T-helper 17 cell (primary cell): Measurements from ENCODE around the gene FOXD2. TPM values are rescaled to one million over a fixed set of nuclear protein-coding genes. Genes with fewer than 3 reads are reported as not detected.

ENCODE experiments used
- ATAC-seq: fragments of 150-1000 bp; cut with Tn5 transposase; 2 replicates; pipeline ENCODE4 v1.10.0; 2021; ENCODE audit warnings: mild to moderate bottlenecking, moderate library complexity
- DNase-seq, 3 donors: peaks; one replicate each; pipeline versions ENCODE4 v3.0.0 to v3.0.0-alpha.2; 2020 to 2021
- H3K9me3 ChIP-seq: one replicate; pipeline ENCODE4 v1.7.0; 2013; ENCODE audit warnings: low read length, mild to moderate bottlenecking; ENCODE audit not compliant: control insufficient read depth, poor library complexity, severe bottlenecking
- H3K27ac Mint-ChIP-seq: one replicate; pipeline ENCODE4 v1.8.0; 2022; ENCODE audit warnings: mild to moderate bottlenecking, moderate library complexity, mixed read lengths
- H3K27me3 Mint-ChIP-seq: one replicate; pipeline ENCODE4 v1.8.0; 2022; ENCODE audit warnings: mixed read lengths
- H3K36me3 Mint-ChIP-seq: one replicate; pipeline ENCODE4 v1.8.0; 2022; ENCODE audit warnings: low read depth, mixed read lengths
- H3K4me1 Mint-ChIP-seq: one replicate; pipeline ENCODE4 v1.8.0; 2022; ENCODE audit warnings: mild to moderate bottlenecking, mixed read lengths
- H3K4me3 Mint-ChIP-seq: one replicate; pipeline ENCODE4 v1.8.0; 2022; ENCODE audit warnings: mild to moderate bottlenecking, moderate library complexity, mixed read lengths
- total RNA-seq, 4 donors: library from RNA in 2 of 4; stranded (reverse) in 2 of 4; gene quantifications; one replicate each; pipeline ENCODE4 v1.2.3 and lab custom pipeline; 2022 to 2026

The FOXD2 gene
- total RNA-seq, 2 donors from 2014 or later: 0.37 to 0.44 TPM

DNA sequence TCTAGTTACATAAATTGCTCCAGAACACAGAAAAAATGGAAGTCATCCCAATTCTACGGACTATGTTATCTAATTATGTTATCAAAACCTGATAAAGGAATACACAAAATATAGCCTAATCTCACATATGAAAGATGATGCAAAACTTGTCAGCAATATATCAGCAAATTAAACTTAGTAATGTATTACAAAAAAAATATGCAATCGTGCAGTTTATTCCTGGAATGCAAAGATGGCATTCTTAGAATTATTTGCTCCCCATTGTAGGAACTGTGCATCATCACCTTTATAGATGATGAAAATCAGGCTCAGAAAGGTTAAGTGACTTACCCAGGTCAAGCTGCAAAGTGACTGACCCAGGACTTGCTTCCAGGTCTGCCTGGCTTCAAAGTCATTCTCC is 14.0 kb upstream of the FOXD2 start:
- DNase-seq: no peak
- peaks cover 13% of the 10 kb centered on the region for H3K27me3 Mint-ChIP-seq
- peaks cover 7% of the 10 kb centered on the region for H3K36me3 Mint-ChIP-seq

DNA sequence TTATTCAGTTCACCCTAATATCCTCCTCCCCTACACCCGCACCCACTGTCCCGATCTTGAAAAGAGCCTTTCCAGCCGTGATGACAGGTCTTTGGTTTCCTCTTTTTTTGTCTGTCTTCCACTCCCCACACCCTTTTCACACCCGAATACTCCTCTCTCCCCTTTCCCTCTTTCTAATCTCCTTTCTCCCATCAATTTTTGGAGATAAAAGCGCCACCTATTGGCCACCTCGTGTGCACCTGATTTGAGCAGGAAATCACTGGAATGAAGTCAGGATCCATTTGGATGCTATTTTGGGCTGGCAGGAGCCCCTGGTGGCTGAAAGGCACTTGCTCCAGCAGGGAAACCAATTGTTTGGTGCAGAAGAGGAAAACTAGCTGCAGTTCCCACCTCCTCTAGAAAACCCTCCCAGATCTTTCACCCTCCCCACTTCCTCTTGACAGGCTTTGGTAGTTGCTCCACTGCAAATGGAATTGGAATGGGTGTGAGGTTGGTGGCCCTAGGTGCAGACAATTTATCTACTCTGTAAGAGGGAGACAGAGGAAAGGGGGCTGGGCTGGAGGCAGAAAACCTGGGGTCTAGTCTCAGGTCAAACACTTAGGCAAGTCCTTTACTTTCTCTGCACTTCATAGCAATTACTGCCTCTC is 13.4 kb upstream of the FOXD2 start:
- H3K4me3 Mint-ChIP-seq: no peak overlapping the region
- H3K27me3 Mint-ChIP-seq: peaks cover 10% of the 10 kb centered on the region
- H3K9me3 ChIP-seq: no peaks in the 10 kb centered on the region
- ATAC-seq (no peak), DNase-seq (no peak)
- H3K4me1 Mint-ChIP-seq: peaks cover 7% of the 10 kb centered on the region
- H3K27ac Mint-ChIP-seq: no peak overlapping the region
- H3K36me3 Mint-ChIP-seq: peaks cover 7% of the 10 kb centered on the region

More for the DNA sequence above, 14.0 kb upstream of the FOXD2 start:
- no peak overlapping the region for H3K27ac Mint-ChIP-seq
- no peak for ATAC-seq
- no peak overlapping the region for H3K4me3 Mint-ChIP-seq
- no peaks in the 10 kb centered on the region for H3K9me3 ChIP-seq
- H3K4me1 Mint-ChIP-seq: peaks cover 7% of the 10 kb centered on the region

DNA sequence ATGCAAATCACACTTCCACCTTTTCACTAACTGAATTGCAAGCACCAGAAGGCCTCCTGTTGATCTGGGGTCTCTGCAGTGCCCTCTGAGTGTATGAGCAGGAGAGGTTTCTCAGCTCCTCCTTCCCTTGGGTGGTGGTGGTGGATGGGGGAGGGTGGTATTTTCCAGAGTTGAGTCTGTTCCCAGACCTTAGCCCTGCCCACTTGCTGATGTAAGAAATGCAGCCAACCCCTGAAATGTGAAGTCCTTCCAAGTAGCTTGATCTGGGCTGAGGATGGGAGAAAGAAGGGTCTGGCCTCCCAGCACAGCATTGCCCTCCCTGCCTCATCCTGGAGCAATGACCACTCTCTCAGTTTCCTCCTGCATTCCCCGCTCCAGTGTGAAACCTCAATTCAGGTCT is 6.3 kb upstream of the FOXD2 start:
- no peaks in the 10 kb centered on the region for H3K27me3 Mint-ChIP-seq
- H3K36me3 Mint-ChIP-seq: peaks cover 7% of the 10 kb centered on the region
- no peak overlapping the region for H3K4me3 Mint-ChIP-seq
- H3K9me3 ChIP-seq: no peaks in the 10 kb centered on the region
- peaks cover 37% of the 10 kb centered on the region for H3K4me1 Mint-ChIP-seq
- ATAC-seq (no peak), DNase-seq (no peak)
- H3K27ac Mint-ChIP-seq: no peak overlapping the region

DNA sequence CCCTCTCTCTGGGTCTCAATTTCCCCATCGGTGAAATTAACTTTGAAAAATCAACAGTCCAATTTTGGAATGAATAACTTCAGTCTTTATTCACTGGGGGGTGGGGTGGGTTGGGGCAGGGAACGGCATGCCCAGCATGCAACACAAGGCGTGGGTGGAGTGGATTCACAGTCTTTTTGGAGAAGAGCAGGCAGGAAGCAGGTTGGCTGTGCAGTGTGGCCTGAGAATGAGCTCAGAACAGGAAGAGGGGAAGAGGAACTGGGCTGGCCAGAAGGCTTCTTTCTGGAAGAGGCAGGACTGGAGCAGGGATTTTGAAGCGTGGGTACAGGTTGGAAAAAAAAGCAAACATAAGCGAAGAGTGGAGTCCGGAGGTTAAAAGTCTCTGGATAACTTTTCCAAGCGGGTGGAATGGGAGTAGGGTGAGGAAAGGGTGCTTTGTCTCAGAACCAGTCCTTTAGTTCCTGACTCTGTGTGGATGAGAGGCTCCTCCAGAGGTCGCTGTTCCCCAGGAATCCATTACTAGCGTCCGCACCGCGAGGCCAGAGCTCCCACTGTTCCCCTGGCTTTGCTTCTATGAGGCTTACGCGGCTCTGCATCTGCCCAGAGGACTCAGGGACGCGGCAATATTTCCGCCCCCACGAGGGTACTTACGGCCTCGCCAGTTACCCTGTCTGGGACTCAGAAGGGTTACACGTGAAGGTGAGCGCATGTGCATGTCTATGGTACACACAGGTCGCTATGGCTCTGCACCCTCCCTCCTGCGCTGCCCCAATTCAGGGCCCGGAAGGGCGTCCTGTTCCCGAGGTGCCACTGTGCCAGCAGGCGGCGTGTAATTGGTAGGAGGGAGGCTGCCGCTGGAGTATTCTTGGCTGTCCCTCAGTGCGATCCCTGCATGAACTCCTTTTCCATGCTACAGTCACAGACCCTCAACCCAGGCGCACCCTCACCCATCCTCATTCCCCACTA is 5.5 kb upstream of the FOXD2 start:
- peak; percentile 55 for ATAC-seq
- H3K9me3 ChIP-seq: no peaks in the 10 kb centered on the region
- H3K27ac Mint-ChIP-seq: no peak overlapping the region
- peaks cover 38% of the 10 kb centered on the region for H3K4me1 Mint-ChIP-seq
- H3K4me3 Mint-ChIP-seq: peak overlapping the region; percentile 65
- H3K27me3 Mint-ChIP-seq: no peaks in the 10 kb centered on the region
- DNase-seq: peak; percentile 37 to 49 (median 47)
- H3K36me3 Mint-ChIP-seq: peaks cover 4% of the 10 kb centered on the region

DNA sequence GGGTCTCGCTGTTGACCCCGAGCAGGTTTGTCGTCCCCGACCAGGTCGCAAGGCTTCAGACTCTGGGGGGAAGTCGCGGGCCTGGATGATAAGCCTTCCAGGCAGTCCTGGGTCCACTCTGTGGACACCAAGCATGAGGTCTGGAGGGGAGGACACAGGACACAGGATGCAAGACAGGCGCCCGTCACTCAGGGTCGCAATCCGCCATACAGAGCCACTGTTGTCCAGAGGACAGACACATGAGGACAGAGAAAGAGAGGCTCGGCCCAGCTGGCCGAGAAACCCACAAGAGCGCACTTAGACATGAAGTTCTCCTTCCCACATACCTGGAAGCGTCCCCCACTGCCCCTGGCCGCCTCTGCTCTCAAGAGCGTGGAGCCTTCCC is 4.8 kb upstream of the FOXD2 start:
- H3K36me3 Mint-ChIP-seq: peaks cover 2% of the 10 kb centered on the region
- H3K4me1 Mint-ChIP-seq: peaks cover 38% of the 10 kb centered on the region
- H3K9me3 ChIP-seq: no peaks in the 10 kb centered on the region
- DNase-seq: no peak
- no peak overlapping the region for H3K27ac Mint-ChIP-seq
- H3K27me3 Mint-ChIP-seq: no peaks in the 10 kb centered on the region
- no peak for ATAC-seq
- H3K4me3 Mint-ChIP-seq: peak overlapping the region; percentile 72

DNA sequence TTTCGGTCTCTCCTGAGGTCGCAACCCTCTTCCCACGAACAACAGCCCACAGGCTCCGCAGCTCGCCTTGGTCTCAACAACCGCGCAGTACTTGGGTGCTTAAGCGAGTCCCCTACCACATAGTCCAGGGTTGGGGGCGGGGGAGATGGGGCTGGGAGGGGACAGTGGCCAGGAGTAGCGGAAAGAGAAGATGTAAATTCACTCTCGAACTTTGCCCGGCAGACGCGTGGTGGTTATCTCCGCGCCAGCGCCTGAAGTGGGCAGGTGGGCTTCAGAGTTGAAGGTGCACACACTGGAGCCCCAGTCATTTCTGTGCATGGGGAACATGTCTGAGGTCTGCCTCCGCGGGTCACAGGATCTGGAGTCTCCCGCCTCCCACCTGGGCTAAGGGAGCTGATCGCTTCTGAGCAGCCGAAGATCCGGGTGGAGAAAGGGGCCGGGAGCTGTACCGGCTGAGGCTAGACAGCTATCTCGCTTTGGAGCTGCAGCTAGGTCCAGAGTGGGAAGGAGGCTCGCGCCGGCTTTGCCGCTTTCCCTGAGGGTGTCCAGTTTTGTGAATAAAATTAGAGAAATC is 4.3 kb upstream of the FOXD2 start:
- Mint-ChIP-seq H3K4me1 (peaks cover 38% of the 10 kb centered on the region), H3K27me3 (no peaks in the 10 kb centered on the region), H3K36me3 (peaks cover 2% of the 10 kb centered on the region), H3K27ac (no peak overlapping the region), H3K4me3 (peak overlapping the region; percentile 72)
- no peak for ATAC-seq
- DNase-seq: no peak
- no peaks in the 10 kb centered on the region for H3K9me3 ChIP-seq

DNA sequence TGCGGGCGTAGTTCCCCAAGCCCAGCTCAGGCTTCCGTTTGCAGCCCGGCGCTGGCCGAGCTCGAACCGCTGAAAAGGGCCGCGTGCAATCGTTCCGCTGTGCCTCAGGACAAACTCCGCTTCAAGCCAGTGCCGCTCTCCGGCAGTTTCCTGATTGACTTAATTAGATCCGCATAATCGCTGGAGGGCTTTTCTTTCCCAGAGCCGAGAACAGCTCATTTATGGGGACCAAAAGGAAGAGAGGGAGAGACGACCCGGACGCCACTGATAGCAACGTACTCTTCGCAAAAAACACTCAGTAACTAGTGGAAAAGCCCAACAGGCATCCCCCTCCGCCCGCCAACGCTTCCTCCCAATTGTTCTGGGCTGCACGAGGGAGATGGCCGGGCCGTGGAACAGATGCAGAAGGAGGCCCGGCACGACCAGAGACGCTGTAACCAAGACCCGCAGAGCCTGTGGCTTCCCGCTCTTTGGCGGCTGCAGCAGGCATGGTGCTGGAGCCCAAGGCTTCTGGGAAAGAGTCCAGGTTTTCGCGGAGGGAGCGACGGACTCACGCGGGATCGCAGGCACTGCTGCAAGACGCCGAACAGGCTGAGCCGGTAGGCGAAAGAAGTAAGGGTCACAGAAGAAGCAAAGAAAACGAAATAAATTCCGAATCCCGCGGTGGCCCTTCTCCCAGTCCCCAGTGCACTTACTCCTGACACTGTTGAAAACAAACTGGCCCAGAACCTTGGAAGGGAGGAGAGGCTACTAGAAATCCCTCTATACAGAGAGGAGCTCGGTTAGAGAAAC is 3.6 kb upstream of the FOXD2 start:
- Mint-ChIP-seq H3K4me1 (peaks cover 36% of the 10 kb centered on the region), H3K27ac (no peak overlapping the region), H3K27me3 (no peaks in the 10 kb centered on the region), H3K36me3 (peaks cover 2% of the 10 kb centered on the region), H3K4me3 (no peak overlapping the region)
- H3K9me3 ChIP-seq: no peaks in the 10 kb centered on the region
- no peak for DNase-seq
- ATAC-seq: no peak

DNA sequence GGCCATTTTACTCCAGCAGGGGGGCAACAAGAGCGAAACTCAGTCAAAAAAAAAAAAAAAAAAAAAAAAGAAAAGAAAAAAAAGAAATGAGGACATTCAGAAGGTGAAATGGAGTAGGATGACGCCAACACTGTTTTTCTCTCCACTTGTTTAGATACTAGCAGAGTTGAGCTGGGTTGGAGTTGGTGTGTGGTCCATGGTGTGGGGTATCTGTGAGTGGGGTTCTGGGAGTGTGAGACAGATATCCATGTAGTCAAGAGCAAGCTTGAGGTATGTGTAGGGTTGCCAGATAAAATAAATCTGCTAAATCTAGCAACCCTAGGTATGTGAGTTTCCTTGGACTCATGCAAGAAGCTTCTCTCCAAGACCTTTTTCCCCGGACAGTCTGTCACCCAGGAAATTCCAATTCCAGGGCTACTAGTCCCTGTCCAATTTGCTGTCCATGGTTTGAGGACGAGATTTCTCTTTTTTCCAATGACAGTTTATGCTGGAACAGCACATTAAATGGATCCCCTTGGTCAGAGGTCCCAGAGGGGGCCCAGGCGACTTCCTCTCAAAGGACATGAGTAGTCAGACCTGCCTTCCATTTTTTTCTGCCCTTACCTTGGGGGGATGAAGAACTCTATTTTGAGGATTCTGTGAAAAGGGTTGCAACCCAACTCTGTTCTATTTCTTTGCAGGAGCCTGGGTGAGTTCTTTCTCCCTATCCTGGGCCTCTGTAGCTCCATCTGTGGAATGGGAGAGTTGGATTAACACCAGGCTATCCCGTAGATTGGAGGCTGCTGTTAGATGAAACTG is 2.1 kb upstream of the FOXD2 start:
- Mint-ChIP-seq H3K36me3 (peaks cover 2% of the 10 kb centered on the region), H3K27me3 (no peaks in the 10 kb centered on the region), H3K4me1 (peaks cover 36% of the 10 kb centered on the region), H3K4me3 (peak overlapping the region; percentile 96), H3K27ac (peak overlapping the region; percentile 72)
- ATAC-seq (no peak), DNase-seq (no peak)
- H3K9me3 ChIP-seq: no peaks in the 10 kb centered on the region

DNA sequence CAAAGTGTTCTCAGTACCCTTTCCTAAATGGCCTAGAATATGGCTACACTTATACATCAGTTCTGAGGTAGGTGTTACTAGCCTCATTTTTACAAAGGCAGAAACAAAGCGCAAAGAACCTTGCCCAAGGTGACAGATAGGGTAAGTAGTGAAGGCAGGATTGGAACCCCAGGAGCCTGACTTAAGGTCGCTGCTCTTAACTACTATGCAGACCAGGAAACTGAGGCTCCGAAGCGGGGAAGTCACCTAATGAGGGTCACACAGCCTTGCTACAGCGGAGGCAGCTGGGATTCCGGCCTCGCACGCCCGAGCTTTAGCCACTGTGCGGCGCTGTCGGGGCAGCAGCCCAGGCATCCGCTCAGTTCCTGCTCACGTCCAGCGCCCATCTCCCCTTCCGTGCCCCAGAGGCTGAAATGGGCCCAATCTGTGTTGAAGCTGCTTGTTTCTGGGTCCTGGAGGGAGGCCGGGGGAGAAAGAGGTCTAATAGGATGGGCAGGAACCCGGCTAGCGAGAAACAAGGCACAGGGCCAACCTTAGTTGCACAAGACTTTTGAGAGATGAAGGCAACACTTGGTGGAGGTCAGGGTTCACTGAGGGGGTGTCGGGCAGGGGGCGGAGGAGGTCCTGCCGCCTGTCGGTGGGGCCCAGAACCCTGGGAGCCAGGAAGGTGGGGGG is 1.4 kb upstream of the FOXD2 start:
- DNase-seq: peak; percentile 58 to 71 (median 67)
- Mint-ChIP-seq H3K27me3 (no peaks in the 10 kb centered on the region), H3K27ac (peak overlapping the region; percentile 72), H3K36me3 (no peaks in the 10 kb centered on the region), H3K4me3 (peak overlapping the region; percentile 96), H3K4me1 (peaks cover 32% of the 10 kb centered on the region)
- ATAC-seq: peak; percentile 30
- H3K9me3 ChIP-seq: no peaks in the 10 kb centered on the region

DNA sequence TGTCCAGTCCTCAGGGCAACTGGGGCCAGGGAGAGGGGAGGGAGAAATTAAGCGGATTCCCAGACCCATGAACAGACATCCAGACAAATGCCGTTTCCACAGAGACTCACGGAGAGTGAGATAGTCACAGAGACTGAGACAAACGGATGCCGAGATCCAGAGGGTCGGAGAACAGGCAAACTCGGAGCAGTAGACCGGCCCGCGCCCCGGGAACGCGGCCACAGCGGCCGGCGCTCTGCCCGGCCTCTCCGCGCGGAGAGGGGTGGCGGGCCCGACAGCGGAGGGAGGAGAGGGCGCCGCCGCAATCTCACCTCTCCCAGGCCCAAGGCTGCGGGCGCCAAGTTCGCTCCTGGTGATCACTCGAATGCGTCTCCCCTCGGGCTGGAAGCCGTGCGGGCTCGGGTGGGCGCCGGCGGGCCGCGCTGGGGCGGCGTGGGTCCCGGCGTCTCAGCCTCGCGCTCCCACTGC is 831 bp upstream of the FOXD2 start:
- peaks cover 32% of the 10 kb centered on the region for H3K4me1 Mint-ChIP-seq
- no peak for DNase-seq
- H3K27ac Mint-ChIP-seq: peak overlapping the region; percentile 72
- H3K9me3 ChIP-seq: no peaks in the 10 kb centered on the region
- no peaks in the 10 kb centered on the region for H3K27me3 Mint-ChIP-seq
- H3K36me3 Mint-ChIP-seq: no peaks in the 10 kb centered on the region
- H3K4me3 Mint-ChIP-seq: peak overlapping the region; percentile 96
- ATAC-seq: peak; percentile 5

DNA sequence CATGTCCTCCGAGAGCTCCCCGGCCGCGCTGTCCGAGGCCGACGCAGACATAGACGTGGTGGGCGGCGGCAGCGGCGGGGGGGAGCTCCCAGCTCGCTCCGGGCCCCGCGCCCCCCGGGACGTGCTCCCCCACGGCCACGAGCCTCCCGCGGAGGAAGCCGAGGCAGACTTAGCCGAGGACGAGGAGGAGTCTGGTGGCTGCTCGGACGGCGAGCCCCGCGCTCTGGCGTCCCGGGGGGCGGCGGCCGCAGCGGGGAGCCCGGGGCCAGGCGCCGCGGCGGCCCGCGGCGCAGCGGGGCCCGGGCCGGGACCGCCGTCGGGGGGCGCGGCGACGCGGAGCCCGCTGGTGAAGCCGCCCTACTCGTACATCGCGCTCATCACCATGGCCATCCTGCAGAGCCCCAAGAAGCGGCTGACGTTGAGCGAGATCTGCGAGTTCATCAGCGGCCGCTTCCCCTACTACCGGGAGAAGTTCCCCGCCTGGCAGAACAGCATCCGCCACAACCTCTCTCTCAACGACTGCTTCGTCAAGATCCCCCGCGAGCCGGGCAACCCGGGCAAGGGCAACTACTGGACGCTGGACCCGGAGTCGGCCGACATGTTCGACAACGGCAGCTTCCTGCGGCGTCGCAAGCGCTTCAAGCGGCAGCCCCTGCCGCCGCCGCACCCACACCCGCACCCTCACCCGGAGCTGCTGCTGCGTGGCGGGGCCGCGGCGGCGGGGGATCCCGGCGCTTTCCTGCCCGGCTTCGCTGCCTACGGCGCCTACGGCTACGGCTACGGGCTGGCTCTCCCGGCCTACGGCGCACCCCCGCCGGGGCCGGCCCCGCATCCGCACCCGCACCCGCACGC is 547 bp downstream of the FOXD2 start:
- DNase-seq: peak in 1 of 3 donors; percentile 24
- H3K27ac Mint-ChIP-seq: no peak overlapping the region
- ATAC-seq: no peak
- no peaks in the 10 kb centered on the region for H3K36me3 Mint-ChIP-seq
- H3K4me1 Mint-ChIP-seq: peaks cover 22% of the 10 kb centered on the region
- peak overlapping the region; percentile 84 for H3K4me3 Mint-ChIP-seq
- no peaks in the 10 kb centered on the region for H3K27me3 Mint-ChIP-seq
- no peaks in the 10 kb centered on the region for H3K9me3 ChIP-seq
